Inferior parietal cortex (tissue), 1 donor: Measurements from ENCODE around the gene TCFL5.

Source experiments
- DNase-seq: peaks from one replicate; pipeline ENCODE4 v3.0.0-alpha.2; 2016; ENCODE audit errors: extremely low spot score

The TCFL5 gene

GRCh38 chr20:62797671-62798532, 63.7 kb downstream of the TCFL5 start:
- DNase-seq: no peak

GRCh38 chr20:62796699-62797491, 64.7 kb downstream of the TCFL5 start:
- no peak for DNase-seq

- peak; percentile 62 for DNase-seq
These were observed 66.4 kb downstream of the TCFL5 start for GRCh38 chr20:62795023-62795761.

- peak; percentile 95 for DNase-seq
These were observed 67.5 kb downstream of the TCFL5 start for GRCh38 chr20:62794007-62794724.

GRCh38 chr20:62793757-62794006, 67.9 kb downstream of the TCFL5 start:
- DNase-seq: no peak

- DNase-seq: no peak
These were observed 68.5 kb downstream of the TCFL5 start for GRCh38 chr20:62792940-62793756.

GRCh38 chr20:62792182-62792939, 69.3 kb downstream of the TCFL5 start:
- DNase-seq: no peak

- peak; percentile 95 for DNase-seq
These were observed 70.1 kb downstream of the TCFL5 start for GRCh38 chr20:62791301-62792181.
